HS-27A (cell line): ENCODE results near the gene PPP2R3C.
A peak's percentile ranks its signal among the peaks of the same experiment; 100 is the strongest.
"Not testable (repeated sequence)": the region's sequence is repeated elsewhere in the genome, so short reads cannot be mapped to it uniquely, and the experiment has no call there.

ENCODE experiments used
- DNase-seq: peaks from one replicate; pipeline ENCODE4 v3.0.0-alpha.2; 2012; ENCODE audit warnings: low read depth, missing footprints

The PPP2R3C gene

GRCh38 chr14:35124127-35124526 lies 2.3 kb upstream of the PPP2R3C start:
- no peak for DNase-seq

DNA sequence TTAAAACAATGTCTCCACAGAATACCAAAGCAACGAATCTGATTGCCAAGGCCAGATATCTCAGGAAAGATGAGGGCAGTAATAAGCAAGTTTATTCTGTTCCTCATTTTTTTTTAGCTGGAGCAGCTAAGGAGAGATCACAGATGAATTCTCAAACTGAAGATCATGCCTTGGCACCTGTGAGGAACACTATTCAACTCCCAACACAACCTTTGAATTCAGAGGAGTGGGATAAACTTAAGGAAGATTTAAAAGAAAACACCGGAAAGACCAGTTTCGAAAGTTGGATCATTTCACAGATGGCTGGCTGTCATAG lies 1.6 kb upstream of the PPP2R3C start:
- DNase-seq, result no peak

DNA sequence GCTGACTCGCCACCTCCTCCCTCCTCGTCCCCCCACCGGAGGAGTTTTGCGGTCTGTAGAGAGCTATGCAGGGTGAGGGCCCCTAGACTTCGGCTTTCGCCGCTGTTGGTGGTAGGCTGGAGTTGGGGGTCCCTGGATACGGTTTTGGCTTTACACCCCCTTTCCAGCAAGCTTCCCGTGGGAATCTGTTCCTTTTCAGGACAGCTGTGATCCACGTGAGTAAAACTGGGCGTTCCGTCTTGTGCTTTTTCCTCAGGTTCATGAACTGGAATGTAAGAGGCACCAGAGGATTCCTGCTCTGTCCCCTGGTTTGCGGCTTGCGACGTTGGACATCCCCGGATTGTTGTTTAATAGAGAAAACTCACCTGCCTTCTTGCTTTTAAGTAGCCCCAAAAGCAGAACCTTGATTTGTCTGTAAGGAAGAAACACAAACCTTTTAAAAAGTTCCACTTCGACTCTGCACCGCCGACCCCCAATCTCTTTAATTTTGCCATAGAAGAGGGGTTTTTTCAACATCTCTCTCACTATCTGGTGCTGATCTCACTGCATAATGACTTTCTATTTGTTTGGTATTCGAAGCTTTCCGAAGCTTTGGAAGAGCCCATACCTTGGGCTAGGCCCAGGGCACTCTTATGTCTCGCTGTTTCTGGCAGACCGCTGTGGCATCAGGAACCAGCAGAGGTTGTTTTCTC lies 1.1 kb upstream of the PPP2R3C start:
- peak; percentile 59 for DNase-seq

GRCh38 chr14:35121026-35121886 lies 534 bp downstream of the PPP2R3C start:
- DNase-seq, result peak; percentile 23

- no peak for DNase-seq
Measured at GRCh38 chr14:35117112-35117511, 4.7 kb downstream of the PPP2R3C start.

DNA sequence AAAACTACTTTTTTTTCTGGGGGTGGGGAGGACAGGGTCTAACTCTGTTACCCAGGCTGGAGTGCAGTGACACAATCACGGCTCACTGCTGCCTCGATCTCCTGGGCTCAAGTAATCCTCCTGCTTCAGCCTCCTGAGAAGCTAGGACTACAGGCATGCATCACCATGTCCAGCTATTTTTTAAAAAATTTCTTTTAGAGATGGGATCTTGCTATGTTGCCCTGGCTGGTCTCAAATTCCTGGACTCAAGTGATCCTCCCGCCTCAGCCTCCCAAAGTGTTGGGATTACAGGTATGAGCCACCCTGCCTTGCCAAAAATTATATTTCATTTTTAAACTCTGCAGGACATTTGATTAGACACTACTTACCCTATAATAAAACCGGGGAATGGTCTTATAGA lies 5.5 kb downstream of the PPP2R3C start:
- no peak for DNase-seq

GRCh38 chr14:35114036-35114435 lies 7.8 kb downstream of the PPP2R3C start:
- DNase-seq, result no peak

DNA sequence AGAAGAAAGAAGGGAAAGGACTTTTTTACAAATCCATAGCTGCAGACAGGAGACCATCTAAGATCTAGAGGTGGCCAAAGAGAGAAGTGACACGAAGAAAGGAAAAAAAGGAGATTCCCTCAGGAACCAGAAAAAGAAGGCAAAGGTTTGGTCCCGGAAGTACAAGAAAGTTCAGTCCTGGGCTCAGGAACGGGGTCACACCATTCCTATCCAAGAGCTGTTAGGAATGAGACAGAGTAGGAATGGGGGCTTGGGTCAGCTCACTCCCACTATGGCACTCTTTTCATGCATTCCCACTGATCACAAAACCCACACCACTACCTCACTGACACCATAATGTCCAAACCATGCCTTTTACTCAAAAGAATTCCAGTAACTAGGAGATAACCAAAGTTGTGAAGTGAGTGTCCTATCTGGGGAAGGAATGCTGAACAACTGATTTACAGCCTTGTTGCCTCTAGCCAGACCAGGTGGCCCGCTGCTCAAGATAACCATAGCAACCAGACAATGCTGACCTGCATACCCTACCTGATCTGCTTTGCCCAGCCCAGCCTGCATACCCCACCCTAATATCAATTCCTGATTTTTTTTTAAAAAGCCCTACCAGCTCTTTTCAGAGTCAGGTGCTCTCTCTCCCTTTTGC lies 8.4 kb downstream of the PPP2R3C start:
- DNase-seq, result no peak

GRCh38 chr14:35112641-35113040 lies 9.1 kb downstream of the PPP2R3C start:
- no peak for DNase-seq

DNA sequence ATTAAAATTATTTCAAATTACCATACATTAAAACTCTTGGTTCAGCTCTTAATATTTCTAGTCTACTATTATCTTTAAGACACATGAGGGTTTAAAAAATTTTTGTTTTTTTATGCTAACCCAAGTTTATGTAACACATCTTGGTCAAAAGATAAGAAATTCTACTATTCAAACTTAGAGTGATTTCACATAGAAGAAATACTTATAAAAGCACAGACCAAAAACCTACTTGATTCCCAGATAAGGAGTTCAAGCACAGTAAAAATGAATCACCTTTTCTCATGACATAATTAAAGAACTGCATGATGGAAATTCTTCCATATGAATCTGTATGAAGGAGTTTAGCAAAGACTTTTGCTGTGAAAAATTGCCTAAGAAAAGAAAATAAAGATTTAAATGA lies 13.9 kb downstream of the PPP2R3C start:
- no peak for DNase-seq

- not testable (repeated sequence) for DNase-seq
Measured at GRCh38 chr14:35094645-35095044, 27.1 kb downstream of the PPP2R3C start.

GRCh38 chr14:35088514-35088913 lies 33.3 kb downstream of the PPP2R3C start:
- DNase-seq, result no peak

DNA sequence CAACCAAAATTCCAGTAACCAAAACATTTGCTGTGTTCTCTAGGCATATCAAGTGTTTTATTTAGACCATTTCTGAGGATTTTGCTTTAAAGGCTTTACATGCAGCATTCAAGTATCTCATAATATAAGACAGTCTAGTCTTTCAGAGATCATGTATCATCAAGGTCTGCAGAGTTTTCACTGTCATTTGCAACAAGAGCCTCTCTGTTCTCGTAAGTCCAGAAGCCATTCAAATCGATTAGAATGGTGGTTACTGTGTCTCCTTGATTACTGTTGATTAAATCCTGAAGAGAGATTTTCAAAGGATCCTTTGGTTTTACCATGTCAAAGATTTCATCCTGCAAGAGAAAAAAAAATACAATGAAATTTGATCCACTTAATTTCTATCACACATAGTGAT lies 36.3 kb downstream of the PPP2R3C start:
- DNase-seq, result no peak

- DNase-seq, result no peak
Measured at GRCh38 chr14:35083530-35084150, 38.1 kb downstream of the PPP2R3C start.

GRCh38 chr14:35079742-35080141 lies 42.0 kb downstream of the PPP2R3C start:
- DNase-seq, result no peak

- no peak for DNase-seq
Measured at GRCh38 chr14:35078082-35078481, 43.7 kb downstream of the PPP2R3C start.

GRCh38 chr14:35073486-35073885 lies 48.3 kb downstream of the PPP2R3C start:
- no peak for DNase-seq

DNA sequence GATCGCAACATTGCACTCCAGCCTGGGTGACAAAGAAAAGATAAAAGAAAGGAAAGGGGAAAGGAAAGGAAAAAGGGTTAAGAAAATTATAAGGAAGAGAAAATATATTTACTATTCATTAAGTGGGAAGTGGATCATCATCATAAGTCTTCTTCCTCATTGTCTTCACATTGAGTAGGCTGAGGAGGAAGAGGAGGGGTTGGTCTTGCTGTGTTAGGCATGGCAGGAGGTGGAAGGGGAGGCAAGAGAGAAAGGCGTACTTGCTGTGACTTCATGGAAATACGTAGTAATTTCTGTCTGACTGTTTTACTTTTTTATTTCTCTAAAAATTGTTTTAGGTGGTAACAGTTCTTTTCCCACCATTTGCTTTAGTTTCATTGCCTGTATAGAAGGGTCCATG lies 49.6 kb downstream of the PPP2R3C start:
- no peak for DNase-seq

DNA sequence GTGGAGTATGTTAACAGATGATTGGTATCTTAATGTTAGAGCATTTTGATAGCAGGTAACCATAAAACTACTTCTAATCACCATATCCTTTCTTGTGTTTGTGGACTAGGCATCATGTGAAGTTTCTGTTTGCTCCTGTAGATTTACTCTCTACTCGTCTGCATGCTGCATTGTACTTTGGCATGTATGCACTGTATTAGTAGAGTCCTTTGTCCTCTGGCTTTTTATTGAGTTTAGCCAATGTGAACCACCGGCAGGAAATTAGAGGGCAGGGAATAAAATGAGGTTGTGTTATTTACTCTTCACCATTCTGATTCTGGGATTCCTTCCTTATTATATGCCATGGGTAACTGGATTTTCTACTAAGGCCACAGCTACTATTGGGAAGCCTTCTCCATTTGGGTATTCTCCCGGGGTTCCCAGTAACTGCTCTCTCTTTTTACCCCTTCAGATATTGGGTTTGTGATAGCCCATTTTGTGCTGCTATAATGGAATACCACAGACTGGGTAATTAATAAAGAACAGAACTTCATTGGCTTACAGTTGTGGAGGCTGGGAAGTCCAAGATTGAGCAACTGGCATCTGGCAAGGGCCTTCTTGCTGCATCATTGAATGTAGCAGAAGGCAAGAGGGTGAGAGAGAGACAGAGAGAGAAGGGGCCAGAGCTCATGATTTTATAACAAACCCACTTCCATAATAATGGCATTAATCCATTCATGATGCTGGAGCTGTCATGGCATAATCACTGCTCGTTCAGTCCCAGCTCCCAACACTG lies 53.4 kb downstream of the PPP2R3C start:
- no peak for DNase-seq

DNA sequence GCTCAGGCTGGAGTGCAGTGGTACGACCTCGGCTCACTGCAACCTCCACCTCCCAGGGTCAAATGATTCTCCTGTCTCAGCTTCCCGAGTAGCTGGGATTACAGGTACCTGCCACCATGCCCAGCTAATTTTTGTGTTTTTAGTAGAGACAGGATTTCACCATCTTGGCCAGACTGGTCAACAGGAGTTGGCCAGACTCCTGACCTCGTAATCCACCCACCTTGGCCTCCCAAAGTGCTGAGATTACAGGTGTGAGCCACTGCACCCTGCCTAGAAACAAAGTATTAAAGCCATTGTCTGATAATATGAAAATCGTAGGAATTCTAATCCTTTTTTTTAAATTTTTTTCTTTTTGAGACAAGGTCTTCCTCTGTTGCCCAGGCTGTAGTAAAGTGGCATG lies 56.1 kb downstream of the PPP2R3C start:
- DNase-seq, result not testable (repeated sequence)

DNA sequence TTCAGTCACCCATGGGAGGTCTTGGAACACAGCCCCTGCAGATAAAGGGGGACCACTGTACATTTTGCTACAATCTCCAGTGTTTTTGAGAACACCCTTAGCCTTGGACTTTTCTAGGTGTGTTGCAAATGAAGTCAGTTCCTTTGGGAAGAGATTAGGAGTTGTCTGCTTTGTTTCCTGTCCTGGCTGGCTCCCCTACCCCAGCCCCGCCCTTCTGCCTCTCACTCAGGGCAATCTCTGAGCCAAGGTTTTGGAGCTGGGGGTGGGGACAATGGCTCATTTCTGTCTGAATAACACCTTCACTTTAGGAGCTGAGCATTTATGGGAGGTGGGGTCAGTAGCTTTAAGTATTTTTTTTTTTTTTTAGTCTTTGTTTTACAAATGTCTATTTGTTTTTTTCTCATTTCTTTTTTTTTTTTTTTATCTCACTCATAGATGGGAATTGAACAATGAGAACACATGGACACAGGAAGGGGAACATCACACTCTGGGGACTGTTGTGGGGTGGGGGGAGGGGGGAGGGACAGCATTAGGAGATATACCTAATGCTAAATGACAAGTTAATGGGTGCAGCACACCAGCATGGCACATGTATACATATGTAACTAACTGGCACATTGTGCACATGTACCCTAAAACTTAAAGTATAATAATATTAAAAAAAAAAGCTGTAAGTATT lies 60.5 kb downstream of the PPP2R3C start:
- not testable (repeated sequence) for DNase-seq
